ENCODE data around the gene PPP6R2. TPM values are rescaled to one million over a fixed set of nuclear protein-coding genes. Genes with fewer than 3 reads are reported as not detected.
A peak's percentile ranks its signal among the peaks of the same experiment; 100 is the strongest.

PPP6R2 gene
- total and polyA plus RNA-seq, 9 of the 15 experiments (the other 6 are each of a cell fraction or from before 2014, with no cell fraction given), result 0.32 to 39.8 (median 21.4) TPM

GRCh38 chr22:50323900-50324299, 19.2 kb upstream of the PPP6R2 start (continued):
- no peak for TF ChIP-seq PHF21A (IDR thresholded peaks at IDR 0.05; ENCODE audit: borderline replicate concordance, low read depth)

DNA sequence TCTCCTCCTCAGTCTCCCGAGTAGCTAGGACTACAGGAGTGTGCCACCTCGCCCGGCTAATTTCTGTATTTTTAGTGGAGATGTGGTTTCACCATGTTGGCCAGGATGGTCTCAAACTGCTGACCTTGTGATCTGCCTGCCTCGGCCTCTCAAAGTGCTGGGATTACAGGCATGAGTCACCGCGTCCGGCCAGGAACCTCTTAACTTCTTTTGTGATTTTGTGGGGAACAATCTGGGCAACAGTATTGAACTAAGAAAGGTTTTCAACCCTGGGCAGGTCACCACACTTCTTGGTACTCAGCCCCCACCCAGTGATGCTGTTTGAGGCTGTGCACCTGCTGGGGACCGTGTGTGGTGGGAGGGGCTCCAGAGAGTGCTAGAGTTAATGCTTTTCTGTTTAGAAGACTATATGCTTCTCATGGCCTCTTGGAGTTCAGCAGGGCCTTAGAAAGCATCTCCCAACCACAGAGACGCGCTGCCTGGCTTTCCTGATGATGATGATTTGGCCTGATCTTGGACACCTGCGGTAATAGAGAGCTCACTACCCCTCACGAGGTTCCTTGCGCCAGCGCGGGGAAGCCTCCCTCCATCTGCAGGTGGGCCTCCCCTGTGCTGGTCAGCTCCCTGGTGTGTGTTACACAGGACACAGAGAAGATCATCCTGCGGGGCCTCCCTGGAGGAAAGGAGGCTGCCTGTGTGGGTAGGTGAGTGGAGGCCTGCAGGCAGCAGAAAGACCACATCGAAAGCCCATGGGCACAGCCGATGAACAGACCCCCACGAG, 17.5 kb upstream of the PPP6R2 start:
- Histone ChIP-seq H3K36me3 (ENCODE audit: control insufficient read depth, insufficient read depth, low read length) (no peaks in the 10 kb centered on the region), H3K79me2 (ENCODE audit: control insufficient read depth, insufficient read depth, low read length) (peaks cover 11% of the 10 kb centered on the region), H3K27ac (ENCODE audit: extremely low read depth, low read depth, low read length) (no peak overlapping the region), H3K4me2 (ENCODE audit: insufficient read depth, low read length) (peak overlapping the region; percentile 66; the same call in 1 of the 2 replicates), H4K20me1 (replicated peaks; ENCODE audit: control insufficient read depth, insufficient read depth, low read length) (no peaks in the 10 kb centered on the region), H3K9me1 (ENCODE audit: control insufficient read depth, insufficient read depth, low read length) (no peaks in the 10 kb centered on the region), H3K9ac (ENCODE audit: insufficient read depth in 1 of 2, low read depth in 2 of 2, low read length in 2 of 2) (peak overlapping the region in 1 of 2 experiments; percentile 98; a peak in 2 of 4 replicates), H3K9me3 (replicated peaks; ENCODE audit: control insufficient read depth, insufficient read depth, low read depth, low read length) (no peaks in the 10 kb centered on the region), H3K27me3 (ENCODE audit: control insufficient read depth in 2 of 2, insufficient read depth in 2 of 2, low read length in 2 of 2) (no peaks in the 10 kb centered on the region), H3K4me1 (replicated peaks in 1 of 2; ENCODE audit: control insufficient read depth in 2 of 2, insufficient read depth in 2 of 2, low read length in 2 of 2) (peaks cover 2 to 33% of the 10 kb centered on the region in 2 experiments; a peak in 4 of 5 replicates), H2AFZ (ENCODE audit: low read depth, low read length) (no peak overlapping the region), H3K4me3 (no peak overlapping the region)
- 56% methylated on average over 19 of the region's 19 CpGs for WGBS (ENCODE audit: insufficient coverage, low coverage, missing lambda C conversion rate)
- ATAC-seq (no peak), DNase-seq (ENCODE audit: extremely low read depth in 1 of 4, low spot score in 3 of 4) (peak in 1 of 4 experiments; percentile 4), FAIRE-seq (no peak)
- ChIA-PET POLR2A (interaction anchor here (0.7 kb wide), 1 partner anchor 16 kb away, joined by 3 read pairs; no protein-coding TSS in a partner anchor), CTCF (ENCODE audit: low intra/inter-chr PET ratio) (no interaction called here)
- no TSS peak for BruUV-seq (replicated peaks)
- in situ Hi-C loops (cut with MboI) (loop anchor here (5.0 kb wide), 1 partner anchor 53 kb away; the partner anchor contains the start of gene MAPK11), intact Hi-C loops (cut with micrococcal nuclease) (loop anchor here (5.0 kb wide), 1 partner anchor 53 kb away; the partner anchor contains the start of gene MAPK11)
- TF ChIP-seq KDM1A (IDR thresholded peaks at IDR 0.05) (peak; percentile 74 to 79), ZNF316 (IDR thresholded peaks at IDR 0.05) (0 out of 2 replicates have a peak, but pooled peaks have one; percentile 20), TEAD4 (IDR thresholded peaks at IDR 0.05; ENCODE audit: low read length) (no peak), TEAD4 (CRISPR knock-in tag; IDR thresholded peaks at IDR 0.05; ENCODE audit: borderline replicate concordance) (no peak), ASH1L (IDR thresholded peaks at IDR 0.05; ENCODE audit: borderline replicate concordance, low read depth, partially characterized antibody) (no peak), HDAC3 (IDR thresholded peaks at IDR 0.05; ENCODE audit: borderline replicate concordance, partially characterized antibody) (no peak), ATF3 (IDR thresholded peaks at IDR 0.05) (peak; percentile 33; the same call in 1 of the 2 replicates), ATF3 (CRISPR knock-in tag; conservative IDR thresholded peaks at IDR 0.05) (no peak)
